Stimulated activated CD4-positive, alpha-beta T cell treated with anti-CD3 and anti-CD28 coated beads, Interleukin-2, amount 100 ng/mL, for 48 hours (primary cell): ENCODE results near the gene NAV1.
A peak's percentile ranks its signal among the peaks of the same experiment; 100 is the strongest.

ENCODE experiments used
- DNase-seq, 2 donors: peaks; one replicate each; pipeline ENCODE4 v3.0.0-alpha.2; 2020

The NAV1 gene

DNA sequence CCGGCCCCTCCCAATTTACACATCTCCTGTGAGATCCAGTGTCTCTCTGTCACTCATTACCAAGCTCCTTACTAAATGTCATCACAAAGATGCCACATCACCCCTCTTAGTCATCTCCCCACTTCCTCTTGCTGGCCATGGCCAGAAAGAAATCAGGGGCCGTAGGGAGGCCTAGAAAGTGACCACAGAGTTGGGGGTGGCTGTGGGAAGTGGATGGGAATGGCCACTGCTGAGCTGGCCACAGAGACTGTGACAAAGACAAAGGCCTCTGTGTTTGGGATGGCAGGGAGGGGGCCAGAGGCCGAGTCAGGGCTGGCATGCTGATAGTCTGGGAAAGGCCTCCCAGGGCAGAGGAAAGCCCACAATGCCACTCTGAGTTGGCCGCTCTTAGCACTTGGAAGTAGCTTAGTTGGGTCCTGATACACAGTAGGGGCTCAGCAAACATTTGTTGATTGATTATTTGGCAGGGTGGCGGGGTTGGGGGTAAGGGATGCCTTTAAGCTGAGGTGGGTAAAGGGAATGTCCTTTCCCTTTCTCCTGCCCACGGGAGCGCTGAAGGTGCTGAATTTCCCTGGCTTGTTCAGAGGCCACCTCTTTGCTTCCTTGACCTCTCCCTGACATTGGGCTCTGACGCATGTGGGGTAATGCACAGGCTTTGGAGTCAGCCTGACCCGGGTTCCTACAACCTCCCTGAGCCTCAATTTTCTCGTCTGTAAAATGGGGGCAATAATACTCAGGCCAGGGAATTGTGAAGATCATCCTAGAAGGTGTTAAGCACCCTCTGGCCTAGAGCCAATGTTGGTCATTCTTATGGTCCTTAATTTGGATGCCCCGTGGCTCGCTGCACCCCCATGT lies 13.2 kb downstream of the NAV1 start:
- DNase-seq, result no peak

DNA sequence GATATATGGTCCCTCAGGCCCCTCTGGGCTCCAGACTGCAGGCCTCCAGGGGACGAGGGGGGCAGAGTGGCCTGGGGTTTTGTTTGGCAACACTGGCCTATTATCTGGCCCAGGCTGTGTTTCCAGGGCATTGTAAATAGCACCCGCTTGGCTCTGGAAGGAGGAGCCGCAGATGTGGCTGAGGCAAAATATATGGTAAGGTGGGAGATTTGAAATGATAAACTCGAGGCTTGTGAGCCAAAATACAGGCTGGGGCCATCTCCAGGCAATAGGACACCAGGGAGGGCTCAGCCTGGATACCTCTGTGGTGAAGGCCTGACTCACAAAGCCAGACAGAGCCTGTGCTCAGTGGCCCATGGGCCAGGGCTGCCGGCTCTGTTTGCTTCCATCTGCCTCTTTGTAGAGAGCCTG lies 14.0 kb downstream of the NAV1 start:
- DNase-seq, result no peak

DNA sequence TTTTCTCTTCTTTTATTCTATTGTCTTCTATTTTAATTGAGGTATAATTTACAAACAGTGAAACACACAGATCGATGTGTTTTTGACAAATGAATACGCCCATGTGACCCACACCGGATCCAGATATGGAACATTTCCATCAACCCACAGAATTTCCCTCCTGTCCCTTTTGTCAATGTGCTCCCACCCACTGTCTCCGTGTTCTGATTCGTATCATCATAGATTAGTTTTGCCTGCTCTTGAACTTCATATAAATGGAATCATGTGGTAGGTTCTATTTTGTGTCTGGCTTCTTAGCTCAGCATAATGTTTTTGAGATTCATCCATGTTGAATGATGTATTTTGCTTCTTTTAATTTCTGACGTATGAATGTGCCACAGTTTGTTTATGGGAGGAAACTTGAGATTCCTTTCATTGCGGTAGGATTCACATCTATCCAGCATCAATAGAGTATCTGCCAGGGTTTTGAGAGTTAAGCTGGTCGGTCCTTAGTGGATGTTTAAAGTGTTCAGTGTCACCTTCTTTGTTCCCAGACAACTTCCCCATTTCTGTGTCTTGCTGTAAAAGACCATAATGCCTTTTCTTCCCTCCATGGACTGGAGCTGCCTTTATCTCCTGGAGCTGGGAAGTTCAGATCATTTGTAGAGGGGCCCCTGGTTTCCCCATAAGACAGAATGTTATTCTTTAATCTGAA lies 14.7 kb downstream of the NAV1 start:
- DNase-seq, result no peak

DNA sequence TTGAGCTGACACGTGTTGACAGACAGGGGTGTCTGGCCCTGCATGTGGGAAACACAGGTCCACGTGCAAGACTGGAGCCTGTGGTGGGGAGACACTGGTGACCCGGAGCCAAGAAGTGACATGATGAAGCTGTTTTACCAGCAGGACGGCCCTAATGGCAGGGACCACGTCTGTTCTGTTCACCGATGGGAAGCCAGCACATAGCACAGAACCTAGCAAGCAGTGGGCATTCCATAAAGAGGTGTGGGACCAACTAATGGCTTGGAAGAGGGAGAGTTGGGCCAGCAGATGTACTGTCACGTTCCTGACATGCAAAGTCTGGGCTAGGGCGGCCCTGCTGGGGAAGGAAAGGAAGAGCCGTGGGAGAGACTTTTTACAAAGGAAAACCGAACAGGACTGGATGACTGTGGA lies 15.3 kb downstream of the NAV1 start:
- DNase-seq, result no peak

DNA sequence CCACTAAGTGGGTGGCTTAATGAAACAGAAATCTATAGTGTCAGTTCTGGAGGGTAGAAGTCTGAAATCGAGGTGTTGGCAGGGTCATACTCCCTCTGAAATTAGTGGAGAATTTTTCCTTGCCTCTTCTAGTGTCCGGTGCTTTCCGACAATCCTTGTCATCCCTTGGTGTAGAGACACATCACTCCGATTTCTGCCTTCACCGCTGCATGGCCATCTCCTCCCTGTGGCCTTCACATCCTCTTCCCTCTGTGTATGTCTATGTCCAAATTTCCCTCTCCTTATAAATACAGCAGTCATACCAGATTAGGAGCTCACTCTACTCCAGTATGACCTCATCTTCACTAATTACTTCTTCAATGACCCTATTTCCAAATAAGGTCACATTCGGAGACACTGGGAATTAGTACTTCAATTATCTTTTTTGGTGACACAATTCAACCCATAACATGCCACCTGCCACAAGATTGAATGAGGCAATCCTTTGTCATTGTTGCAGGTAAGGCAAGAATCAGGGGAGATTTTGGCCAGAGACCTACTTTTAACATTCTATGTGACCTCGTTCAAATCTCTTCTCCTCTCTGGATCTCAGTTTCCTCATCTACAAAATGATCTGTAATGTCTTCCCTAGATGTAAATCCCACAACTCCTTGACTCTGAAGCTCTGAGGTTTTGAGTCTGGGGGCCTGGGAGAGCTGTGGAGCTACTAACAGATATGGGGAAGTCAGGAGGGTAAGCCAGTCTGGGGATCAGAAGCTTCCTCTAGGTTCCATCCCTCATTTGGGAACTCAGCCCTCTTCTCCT lies 16.1 kb downstream of the NAV1 start:
- DNase-seq, result no peak

DNA sequence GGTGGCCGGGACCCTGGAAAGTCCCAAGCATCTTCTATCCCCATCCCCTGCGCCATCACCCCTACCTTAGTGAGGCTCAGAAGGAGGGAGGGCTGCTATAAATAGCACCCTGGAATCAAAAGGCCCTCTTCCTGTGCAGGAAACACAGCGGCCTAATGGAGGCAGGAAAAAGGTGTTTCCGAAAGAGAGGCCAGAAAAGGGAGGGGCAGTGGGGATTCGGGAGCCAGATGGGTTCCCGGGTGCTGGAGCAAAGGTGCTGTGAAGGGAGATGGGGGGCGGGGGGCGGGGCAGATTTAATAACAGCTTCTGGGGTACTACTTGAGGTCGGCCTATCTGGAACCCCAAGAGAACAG lies 16.6 kb downstream of the NAV1 start:
- no peak for DNase-seq

DNA sequence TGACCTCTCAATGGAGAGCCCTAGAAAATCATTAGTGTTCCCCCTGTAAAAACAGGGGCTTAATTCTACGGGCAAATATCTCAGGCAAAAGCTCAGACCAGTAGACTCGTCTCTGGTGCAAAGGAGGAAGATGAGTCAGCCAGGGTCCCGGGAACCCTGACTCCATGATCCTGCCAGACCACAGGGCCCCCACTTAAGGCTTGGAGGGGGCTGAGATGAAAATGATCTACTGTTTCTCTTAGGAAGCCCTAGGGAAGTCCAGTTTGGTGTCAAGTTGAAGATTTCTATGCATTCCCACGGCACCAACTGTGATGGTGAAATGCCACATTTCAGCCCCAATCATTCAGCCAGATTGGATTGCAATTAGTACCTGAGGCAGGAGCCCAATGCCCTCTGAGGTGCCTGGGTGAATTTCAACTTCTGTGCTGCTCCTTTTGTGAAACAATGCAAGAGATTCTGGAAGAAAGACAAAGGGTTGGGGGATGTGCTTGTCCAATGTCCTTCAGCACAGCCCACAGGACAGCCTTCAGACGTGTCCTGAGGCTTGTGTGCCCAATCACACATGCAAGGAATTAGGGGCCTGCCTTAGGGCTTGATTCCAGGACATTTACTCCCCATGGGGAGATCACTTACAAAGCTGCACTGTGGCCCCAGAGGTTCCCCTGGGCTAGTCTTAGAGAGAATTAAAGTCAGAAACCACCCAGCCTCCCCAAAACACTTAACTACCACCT lies 18.1 kb downstream of the NAV1 start:
- no peak for DNase-seq

DNA sequence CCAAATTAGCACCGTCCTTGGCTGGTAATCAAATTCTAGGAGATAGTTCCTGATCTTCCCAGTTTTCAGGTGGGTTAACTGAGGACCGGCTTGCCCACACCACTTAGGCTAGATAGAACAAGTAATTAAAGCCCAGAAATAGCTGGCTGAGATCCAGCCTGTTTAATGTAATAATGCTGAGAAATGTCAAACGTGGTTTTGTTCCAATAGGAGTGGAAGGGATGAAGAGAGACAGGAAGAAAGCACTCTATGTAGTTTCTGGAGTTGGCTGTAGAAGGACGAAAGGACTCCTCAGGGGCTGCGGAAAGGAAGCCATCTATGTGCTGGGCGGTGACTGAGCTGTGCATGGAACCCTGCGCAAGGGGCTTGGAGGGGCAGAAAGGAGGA lies 18.6 kb downstream of the NAV1 start:
- no peak for DNase-seq

DNA sequence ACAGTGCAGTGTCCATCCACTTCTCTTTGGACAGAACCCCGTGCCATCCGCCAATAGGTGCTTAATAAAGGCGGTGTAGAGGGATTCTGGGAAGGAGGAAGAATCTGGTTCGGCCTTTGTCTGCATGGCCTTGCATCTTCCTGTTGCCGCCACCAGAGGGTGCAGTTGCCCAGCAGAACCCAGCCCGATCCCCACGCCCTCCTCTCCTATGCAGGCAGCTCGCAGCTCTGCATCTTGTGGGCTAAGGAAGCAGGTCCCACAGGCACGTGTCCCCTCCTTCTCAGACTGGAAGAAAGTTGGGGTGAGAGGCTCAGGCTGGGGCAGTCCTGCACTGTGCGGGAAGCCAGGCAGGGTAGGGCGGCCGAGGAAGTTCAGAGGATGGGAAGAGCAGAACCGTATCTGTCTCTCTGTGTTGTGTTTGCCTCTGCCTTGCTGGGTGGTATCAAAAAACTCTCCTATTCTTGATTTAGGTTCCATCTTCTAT lies 20.8 kb downstream of the NAV1 start:
- peak; percentile 51 to 67 for DNase-seq

DNA sequence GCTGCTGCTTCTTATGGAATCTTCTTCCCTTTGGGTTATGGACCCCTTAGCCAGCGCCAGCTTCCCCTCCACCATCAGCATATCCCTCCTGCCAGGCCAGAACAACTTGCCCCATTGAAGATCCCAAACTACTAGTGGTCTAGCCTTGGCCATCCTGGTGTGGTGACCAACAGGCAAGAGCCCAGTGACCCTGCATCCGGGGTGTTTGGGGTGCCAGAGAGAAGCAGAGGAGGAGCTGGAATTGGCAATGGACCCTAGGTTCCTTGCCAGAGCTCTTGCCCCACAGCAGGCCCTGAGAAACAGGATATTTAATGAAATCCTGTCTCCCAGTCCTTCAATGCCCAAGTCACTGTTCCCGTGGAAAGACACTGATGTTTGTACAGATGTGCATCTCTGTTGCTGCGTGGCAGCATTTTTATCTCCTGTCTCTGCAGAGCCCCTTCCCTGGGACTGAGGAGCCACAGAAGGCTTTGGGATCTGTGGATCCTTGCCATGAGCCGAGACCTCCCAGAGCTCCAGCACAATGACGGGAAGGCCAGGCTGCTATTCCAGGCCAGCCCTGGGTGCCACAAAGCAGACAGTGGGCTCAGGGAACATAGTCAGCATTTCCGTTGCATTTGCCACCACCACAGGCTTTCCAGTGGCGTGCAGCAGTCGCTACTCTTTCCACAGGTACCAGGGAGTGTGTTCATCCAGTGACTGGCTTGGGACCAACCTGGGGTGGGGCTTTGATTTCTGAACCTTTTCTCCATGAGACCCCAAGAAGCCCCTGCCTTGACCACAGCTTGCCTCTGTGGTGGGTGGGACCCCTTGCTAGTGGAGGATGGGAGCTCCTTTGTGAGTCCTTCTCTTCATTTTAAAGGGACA lies 21.6 kb downstream of the NAV1 start:
- no peak for DNase-seq

DNA sequence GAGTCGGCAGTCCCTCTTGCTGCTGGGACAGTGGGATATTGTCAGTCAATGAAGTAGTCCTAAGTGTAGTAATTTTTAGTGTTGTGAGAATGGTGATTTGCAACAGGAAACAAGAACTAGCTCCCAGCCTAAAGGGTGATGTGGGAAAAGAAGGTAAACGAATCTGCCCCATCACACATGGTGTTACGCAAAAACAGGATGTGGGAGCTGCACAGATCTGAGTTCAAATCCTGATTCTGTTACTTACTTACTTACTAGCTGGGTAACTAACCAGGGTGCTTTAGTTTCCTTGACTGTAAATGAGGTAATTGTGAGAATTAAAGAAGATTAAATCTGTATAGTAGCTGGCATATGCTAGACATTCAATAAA lies 22.3 kb downstream of the NAV1 start:
- no peak for DNase-seq

DNA sequence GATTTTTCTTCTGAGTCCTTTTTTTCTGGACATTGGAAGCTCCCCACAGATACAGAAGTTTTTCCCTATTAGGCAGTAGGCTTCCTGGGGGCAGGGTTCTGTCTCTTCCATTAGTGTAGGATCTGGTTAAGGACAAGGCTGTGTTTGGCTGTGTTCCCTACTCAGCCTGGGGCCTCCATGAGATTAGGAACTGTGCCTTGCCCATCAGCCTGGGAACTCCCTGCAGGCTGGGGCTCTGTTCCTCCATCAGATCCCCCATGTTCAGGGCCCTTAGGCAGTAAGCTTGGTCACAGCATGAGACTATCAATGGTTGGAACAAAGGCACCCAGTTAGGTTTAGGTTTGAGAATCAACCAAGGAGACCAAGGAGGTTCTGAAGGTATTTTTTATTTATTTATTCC lies 22.7 kb downstream of the NAV1 start:
- DNase-seq, result no peak

DNA sequence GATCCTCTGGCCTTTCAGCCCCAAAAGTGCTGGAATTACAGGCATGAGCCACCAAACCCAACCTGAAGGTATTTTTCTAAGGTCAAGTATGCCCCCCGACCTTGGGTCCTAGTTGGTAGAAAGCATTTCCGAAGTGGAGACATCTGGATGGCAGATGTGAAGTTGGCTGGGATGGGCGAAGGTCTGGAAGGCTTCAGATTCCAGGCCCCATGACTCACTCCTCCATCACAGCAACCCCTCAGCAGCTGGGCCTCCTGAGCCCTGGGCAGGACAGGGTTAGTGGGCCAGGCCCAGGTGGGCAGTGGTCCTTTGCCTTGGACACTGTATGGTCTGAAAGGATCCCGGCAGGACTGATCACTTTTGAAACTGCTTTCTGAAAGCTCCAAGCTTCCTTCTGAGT lies 23.3 kb downstream of the NAV1 start:
- DNase-seq, result no peak

DNA sequence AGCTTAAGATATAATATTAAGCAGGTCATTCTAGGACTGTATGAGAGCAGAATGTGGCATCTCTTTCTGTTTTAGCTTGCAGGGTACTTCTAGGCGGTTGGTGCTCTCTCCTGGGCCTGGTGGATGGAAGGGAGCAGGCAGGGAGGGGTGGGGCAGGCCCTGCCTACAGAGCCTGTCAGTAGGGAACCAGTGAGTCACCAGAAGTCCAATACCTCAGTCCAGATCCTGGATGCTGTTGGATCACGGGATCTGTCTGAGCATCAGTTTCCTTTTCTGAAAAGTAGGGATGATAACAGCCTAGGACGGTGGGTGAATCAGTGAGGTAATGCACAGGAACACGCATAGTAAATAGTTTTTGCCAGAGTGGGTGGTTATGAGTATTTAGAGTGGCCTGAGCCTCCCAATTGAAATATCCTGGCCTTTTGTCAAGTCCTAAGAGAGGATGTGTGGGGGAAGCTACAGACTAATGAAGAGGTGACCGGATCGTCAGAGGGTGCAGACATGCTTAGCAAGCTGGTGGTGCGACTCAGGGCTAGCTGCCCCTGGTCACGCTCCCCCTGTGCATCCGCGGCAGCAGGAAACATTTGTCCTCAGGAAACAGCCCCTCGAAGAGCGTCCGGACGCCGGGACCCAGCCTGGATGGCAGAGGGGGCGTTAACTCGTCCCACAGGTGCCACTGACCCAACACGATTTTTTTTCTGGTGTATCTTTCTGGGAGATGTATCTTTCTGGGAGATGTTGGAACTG lies 23.9 kb downstream of the NAV1 start:
- no peak for DNase-seq

DNA sequence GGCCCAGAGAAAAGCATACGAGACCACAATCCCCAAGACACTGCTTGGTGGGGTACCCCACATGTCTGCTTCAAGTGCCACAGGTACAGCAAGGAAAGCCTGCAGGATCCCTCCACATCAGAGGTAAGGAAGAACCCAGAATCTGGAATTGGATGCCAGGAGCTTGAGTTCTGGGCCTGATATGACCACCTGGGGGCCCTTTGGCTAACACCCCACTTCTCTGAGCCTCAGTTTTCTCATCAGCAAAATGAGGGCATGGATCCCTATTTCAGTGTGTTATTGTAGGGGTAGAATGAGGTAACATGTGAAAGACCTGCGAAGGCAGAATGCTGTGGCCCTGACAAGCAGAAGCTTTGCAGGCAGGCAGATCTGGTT lies 24.5 kb downstream of the NAV1 start:
- no peak for DNase-seq

DNA sequence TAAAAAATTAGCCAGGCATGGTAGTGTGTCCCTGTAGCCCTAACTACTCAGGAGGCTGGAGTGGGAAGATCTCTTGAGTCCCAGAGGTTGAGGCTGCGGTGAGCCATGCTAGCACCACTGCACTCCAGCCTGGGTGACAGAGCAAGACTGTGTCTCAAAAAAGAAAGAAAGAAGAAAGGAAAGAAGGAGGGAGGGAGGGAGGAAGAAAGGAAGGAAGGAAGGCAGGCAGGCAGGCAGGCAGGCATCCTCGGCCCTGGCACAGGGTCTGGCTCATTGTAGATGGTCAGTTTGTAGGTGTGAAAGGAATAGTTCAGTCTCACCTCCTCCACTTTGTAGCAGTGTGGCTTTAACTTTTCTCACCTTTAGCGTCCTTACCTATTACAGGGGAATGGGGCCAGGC lies 25.0 kb downstream of the NAV1 start:
- DNase-seq, result no peak

DNA sequence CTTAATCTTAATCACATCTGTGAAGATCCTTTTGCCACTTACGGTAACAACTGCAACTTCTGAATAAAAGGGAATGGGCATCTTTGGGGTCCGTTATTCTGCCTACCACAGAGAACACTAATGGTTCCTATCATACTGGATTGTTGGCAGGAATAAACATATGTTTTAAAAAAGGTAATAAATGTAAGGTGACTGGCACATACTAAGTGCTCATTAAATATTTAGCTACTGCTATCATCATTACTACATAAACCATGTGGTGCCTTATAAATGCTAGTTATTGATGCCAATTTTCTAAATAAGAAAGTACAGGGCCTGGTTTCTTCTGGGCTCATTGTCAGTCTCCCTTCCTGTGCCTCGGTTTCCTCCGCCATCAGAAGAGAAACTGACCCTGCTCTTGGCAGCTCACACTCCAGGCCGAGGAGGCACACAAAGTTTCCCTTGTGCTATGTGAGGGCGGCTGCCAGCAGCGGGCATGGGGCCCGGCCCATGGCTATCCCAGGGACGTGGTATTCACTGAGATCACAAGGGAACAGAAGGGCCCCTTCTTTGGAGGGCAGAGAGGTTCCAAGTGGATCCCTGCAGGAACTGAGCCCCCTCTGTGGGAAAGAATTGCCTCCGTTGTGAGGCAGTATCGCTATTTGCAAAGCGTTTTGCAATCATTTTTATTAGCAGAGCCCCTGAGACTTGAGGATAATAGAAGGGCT lies 26.2 kb downstream of the NAV1 start:
- no peak for DNase-seq

DNA sequence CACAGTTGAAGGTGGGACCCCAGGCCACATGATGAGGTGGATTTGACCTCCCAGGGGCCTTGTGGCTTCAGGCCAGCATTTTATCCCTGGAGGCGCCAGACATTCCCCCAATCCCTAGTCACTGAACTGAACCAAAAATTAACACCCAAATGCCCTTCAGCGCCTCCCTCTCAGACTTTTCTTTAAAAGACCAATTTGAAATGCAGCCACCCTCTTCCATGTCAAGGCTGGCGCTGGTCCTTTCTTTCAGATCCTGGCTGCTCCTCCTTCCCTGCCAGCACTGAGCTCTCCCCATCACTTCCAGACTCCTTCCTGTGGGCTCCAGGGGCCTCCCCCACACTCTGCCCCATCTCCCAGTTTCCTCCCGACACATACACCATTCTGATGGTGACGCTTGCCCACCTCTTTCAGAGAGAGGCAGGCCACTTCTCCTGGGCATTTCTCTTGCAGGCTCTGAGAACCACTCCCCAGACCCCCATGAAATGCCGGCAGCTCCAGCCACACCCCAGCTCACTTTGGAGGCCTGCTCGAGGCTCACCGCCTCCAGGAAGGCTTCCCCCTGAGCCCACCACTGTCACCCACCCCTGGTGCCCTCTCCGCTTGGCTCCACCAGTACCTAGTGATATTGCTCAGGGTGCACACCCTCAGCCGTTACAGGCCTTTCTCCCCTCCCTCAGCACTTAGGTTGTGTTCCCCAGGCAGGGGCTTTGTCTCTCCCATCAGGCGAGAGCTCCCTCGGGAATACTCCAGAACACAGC lies 27.0 kb downstream of the NAV1 start:
- no peak for DNase-seq

DNA sequence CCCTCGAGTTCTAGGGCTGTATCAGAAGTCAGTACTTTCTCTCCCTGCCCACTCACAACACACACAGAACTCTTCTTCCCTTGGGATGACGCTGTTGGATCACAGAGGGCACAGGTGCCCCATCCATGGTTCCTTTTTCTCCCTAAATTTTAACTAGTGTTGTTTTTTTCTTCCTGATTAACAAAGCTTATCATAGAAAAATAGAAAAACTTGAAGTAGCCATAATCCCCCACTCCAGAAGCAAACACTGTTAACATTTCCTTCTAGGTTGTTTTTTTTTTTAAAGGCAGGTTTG lies 27.5 kb downstream of the NAV1 start:
- no peak for DNase-seq
